Tibial nerve (tissue), 4 donors: Measurements from ENCODE around the gene CPNE8. TPM values are rescaled to one million over a fixed set of nuclear protein-coding genes. Genes with fewer than 3 reads are reported as not detected.

Source experiments
- DNase-seq, 2 donors: peaks; one replicate each; pipeline ENCODE4 v3.0.0-alpha.2; 2019; ENCODE audit warnings: low spot score in 2 of 2
- H3K27ac ChIP-seq, 4 donors: fragments of 200-600 bp; sonication (generic) in 3 of 4; one replicate each; pipeline ENCODE4 v1.5.1; 2017 to 2019; ENCODE audit warnings: mild to moderate bottlenecking in 1 of 4
- H3K27me3 ChIP-seq, 2 donors: fragments of 200-600 bp; sonication (generic) in 1 of 2; one replicate each; pipeline versions ENCODE4 v1.5.1 to v1.6.0; 2017 to 2019
- H3K36me3 ChIP-seq, 3 donors: fragments of 200-600 bp; sonication (generic); one replicate each; pipeline ENCODE4 v1.5.1; 2018 to 2019
- H3K4me1 ChIP-seq, 4 donors: fragments of 200-600 bp; sonication (generic) in 3 of 4; one replicate each; pipeline ENCODE4 v1.5.1; 2017 to 2019
- H3K4me3 ChIP-seq, 4 donors: fragments of 200-600 bp; sonication (generic) in 3 of 4; one replicate each; pipeline ENCODE4 v1.5.1; 2017 to 2019; ENCODE audit warnings: mild to moderate bottlenecking in 1 of 4, moderate library complexity in 1 of 4
- H3K9me3 ChIP-seq, 4 donors: fragments of 200-600 bp; sonication (generic) in 3 of 4; one replicate each; pipeline ENCODE4 v1.5.1; 2017 to 2019
- EP300 ChIP-seq, 2 donors: sonication (generic); formaldehyde crosslinking; IDR thresholded peaks; one replicate each; pipeline ENCODE4 v1.6.1; 2017; ENCODE audit warnings: antibody characterized with exemption in 2 of 2, mild to moderate bottlenecking in 1 of 2
- POLR2A ChIP-seq, 2 donors: fragments of 450-650 bp; IDR thresholded peaks; one replicate each; pipeline ENCODE4 v1.6.1; 2017; ENCODE audit warnings: antibody characterized with exemption in 2 of 2, mild to moderate bottlenecking in 2 of 2, moderate library complexity in 2 of 2
- WGBS, 2 donors: methylation state at CpG; one replicate each; pipeline ENCODE4 v1.1.5; 2018; 5-methylcytosine and 5-hydroxymethylcytosine counted together
- total RNA-seq, 4 donors: library from RNA; depleted of rRNA; stranded (reverse); fragments of >200 nt; gene quantifications; one replicate each; pipeline ENCODE4 v1.1.0, GENCODE V29; 2016
- TF ChIP-seq, protein P1 (sequence below), 5 experiments: fragments of 200-600 bp in 3 of 5; fragments of 450-650 bp in 2 of 5; sonication (generic) in 3 of 5; IDR thresholded peaks; one replicate each; pipeline ENCODE4 v1.5.1; 2016 to 2019; ENCODE audit warnings: antibody characterized with exemption in 5 of 5, mild to moderate bottlenecking in 3 of 5, moderate library complexity in 2 of 5

The CPNE8 gene
- total RNA-seq, 4 donors from 2014 or later: 16.5 to 20.7 (median 20.4) TPM

DNA sequence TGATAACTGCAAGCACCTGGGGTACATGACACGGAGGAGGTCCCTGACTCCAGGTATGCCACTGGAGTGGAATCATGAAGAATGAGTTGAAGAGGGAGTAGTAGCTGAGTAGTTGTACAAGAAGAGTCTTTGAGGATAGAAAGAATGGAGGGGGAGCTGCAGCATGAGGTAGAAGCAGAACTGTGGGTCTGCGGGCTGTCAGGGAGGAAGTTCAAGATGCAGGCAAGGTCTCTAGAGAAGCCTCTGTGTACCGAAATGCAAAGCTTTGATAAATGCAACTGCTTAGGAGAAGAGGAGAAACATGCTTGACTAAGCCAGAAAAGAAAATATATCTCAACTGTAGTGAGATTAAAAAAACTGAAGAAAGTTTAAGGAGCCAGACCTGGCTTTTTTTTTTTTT, 91.5 kb downstream of the CPNE8 start:
- 86 to 87% methylated on average over 3 of the region's 3 CpGs for WGBS, 2 donors
- H3K9me3 ChIP-seq: peaks cover 0 to 5% (median under 1%) of the 10 kb centered on the region in 4 donors
- no peak for DNase-seq
- TF ChIP-seq, protein P1, sequence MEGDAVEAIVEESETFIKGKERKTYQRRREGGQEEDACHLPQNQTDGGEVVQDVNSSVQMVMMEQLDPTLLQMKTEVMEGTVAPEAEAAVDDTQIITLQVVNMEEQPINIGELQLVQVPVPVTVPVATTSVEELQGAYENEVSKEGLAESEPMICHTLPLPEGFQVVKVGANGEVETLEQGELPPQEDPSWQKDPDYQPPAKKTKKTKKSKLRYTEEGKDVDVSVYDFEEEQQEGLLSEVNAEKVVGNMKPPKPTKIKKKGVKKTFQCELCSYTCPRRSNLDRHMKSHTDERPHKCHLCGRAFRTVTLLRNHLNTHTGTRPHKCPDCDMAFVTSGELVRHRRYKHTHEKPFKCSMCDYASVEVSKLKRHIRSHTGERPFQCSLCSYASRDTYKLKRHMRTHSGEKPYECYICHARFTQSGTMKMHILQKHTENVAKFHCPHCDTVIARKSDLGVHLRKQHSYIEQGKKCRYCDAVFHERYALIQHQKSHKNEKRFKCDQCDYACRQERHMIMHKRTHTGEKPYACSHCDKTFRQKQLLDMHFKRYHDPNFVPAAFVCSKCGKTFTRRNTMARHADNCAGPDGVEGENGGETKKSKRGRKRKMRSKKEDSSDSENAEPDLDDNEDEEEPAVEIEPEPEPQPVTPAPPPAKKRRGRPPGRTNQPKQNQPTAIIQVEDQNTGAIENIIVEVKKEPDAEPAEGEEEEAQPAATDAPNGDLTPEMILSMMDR (IDR thresholded peaks at IDR 0.05): no peak
- TF ChIP-seq POLR2A (IDR thresholded peaks at IDR 0.05): no peak
- TF ChIP-seq EP300 (IDR thresholded peaks at IDR 0.05): no peak
- H3K27me3 ChIP-seq: no peaks in the 10 kb centered on the region
- no peaks in the 10 kb centered on the region for H3K4me1 ChIP-seq
- no peak overlapping the region for H3K27ac ChIP-seq
- H3K36me3 ChIP-seq: peaks cover 0 to 23% (median 0%) of the 10 kb centered on the region in 3 donors
- no peak overlapping the region for H3K4me3 ChIP-seq

DNA sequence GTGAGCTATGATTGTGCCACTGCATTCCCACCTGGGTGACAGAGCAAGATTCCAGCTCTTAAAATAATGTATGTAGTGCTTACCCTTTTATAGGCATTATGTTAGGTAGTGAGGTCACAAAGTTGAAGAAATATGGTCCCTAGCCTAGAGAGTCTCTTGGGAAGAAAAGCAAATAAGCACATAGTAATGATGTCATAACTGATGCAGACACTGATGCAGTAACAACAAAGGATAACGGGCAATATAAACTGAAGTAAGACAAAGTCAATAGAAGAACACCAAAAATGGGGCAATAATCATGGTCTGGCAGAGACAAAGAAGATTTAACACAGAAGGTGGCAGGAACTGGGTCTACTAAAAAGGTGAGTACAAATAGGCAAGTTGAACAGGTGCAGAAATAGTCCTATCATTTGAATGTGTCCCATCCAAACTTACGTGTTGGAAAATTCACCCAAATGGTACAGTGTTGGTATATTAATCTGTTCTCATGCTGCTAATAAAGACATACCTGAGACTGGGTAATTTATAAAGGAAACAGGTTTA, 93.5 kb downstream of the CPNE8 start:
- H3K9me3 ChIP-seq: peaks cover 0 to 5% (median 2%) of the 10 kb centered on the region in 4 donors
- no peaks in the 10 kb centered on the region for H3K27me3 ChIP-seq
- no peak for TF ChIP-seq EP300 (IDR thresholded peaks at IDR 0.05)
- TF ChIP-seq POLR2A (IDR thresholded peaks at IDR 0.05): no peak
- TF ChIP-seq, protein P1 (IDR thresholded peaks at IDR 0.05): no peak
- no peak for DNase-seq
- no peak overlapping the region for H3K4me3 ChIP-seq
- H3K27ac ChIP-seq: no peak overlapping the region
- WGBS, 2 donors: 86 to 92% methylated on average over 2 of the region's 2 CpGs
- no peaks in the 10 kb centered on the region for H3K4me1 ChIP-seq
- H3K36me3 ChIP-seq: peaks cover 0 to 23% (median 0%) of the 10 kb centered on the region in 3 donors

DNA sequence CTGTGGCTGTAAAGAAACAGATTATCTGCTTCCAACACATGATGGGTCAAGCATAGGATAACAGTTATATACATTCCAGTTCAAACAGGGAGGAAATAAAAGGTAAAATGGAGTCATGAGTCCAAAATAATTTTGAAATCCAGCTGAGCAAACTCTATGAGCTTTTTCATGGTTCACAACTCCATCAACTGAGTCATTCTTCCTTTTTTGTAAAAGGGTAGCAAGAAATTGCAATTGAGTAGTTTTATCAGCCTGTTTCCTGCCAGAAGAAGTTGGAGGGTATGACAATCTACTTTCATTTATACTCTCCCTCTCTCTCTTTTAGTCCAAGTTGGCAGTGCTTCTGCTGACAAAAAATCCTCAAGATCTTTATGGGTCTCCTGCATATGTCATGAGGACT, 95.6 kb downstream of the CPNE8 start:
- H3K27me3 ChIP-seq: no peaks in the 10 kb centered on the region
- H3K4me1 ChIP-seq: no peaks in the 10 kb centered on the region
- TF ChIP-seq POLR2A (IDR thresholded peaks at IDR 0.05): no peak
- TF ChIP-seq, protein P1 (IDR thresholded peaks at IDR 0.05): no peak
- no peak for TF ChIP-seq EP300 (IDR thresholded peaks at IDR 0.05)
- H3K9me3 ChIP-seq: peaks cover 0 to 5% (median 2%) of the 10 kb centered on the region in 4 donors
- no peak for DNase-seq
- no peak overlapping the region for H3K4me3 ChIP-seq
- no peak overlapping the region for H3K27ac ChIP-seq
- H3K36me3 ChIP-seq: peaks cover 0 to 23% (median 0%) of the 10 kb centered on the region in 3 donors

DNA sequence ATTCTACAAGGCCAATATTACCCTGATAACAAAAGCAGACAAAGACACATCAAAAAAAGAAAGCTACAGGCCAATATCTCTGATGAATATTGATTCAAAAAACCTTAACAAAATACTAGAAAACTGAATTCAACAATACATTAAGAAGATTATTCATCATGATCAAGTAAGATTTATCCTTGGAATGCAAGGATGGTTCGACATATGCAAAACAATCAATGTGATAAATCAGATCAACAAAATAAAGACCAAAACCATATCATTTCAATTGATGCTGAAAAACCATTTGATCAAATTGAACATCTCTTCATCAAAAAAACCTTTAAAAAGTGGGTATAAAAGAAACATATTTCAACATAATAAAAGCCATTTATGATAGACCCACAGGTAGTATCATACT, 117.3 kb downstream of the CPNE8 start:
- peaks cover 0 to 57% (median 9%) of the 10 kb centered on the region in 4 donors for H3K9me3 ChIP-seq
- no peaks in the 10 kb centered on the region for H3K4me1 ChIP-seq
- DNase-seq: no peak
- 88 to 94% methylated on average over 1 of the region's 1 CpG for WGBS, 2 donors
- H3K36me3 ChIP-seq: no peaks in the 10 kb centered on the region
- H3K27me3 ChIP-seq: no peaks in the 10 kb centered on the region
- H3K27ac ChIP-seq: no peak overlapping the region
- H3K4me3 ChIP-seq: no peak overlapping the region
- TF ChIP-seq EP300 (IDR thresholded peaks at IDR 0.05) (no peak), POLR2A (IDR thresholded peaks at IDR 0.05) (no peak)
- TF ChIP-seq, protein P1 (IDR thresholded peaks at IDR 0.05): no peak

DNA sequence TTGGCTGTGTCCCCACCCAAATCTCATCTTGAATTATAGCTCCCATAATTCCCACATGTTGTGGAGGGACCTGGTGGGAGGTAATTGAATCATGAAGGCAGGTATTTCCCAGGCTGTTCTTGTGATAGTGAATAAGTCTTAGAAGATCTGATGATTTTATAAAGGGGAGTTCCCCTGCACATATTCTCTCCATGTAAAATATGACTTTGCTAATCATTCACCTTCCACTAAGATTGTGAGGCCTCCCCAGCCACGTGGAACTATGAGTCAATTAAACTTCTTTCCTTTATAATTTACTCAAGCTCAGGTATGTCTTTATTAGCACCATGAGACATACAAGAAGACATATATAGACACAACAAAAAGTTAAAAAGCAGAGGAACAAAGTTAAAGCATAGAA, 120.0 kb downstream of the CPNE8 start:
- Histone ChIP-seq H3K27ac (no peak overlapping the region), H3K4me1 (no peaks in the 10 kb centered on the region), H3K27me3 (no peaks in the 10 kb centered on the region), H3K9me3 (peaks cover 0 to 43% (median 7%) of the 10 kb centered on the region in 4 donors), H3K4me3 (no peak overlapping the region), H3K36me3 (no peaks in the 10 kb centered on the region)
- WGBS, 2 donors: 72 to 80% methylated on average over 1 of the region's 1 CpG
- DNase-seq: no peak
- TF ChIP-seq, protein P1 (IDR thresholded peaks at IDR 0.05): no peak
- TF ChIP-seq POLR2A (IDR thresholded peaks at IDR 0.05) (no peak), EP300 (IDR thresholded peaks at IDR 0.05) (no peak)
